Ascending aorta (tissue), 2 donors: ENCODE measurements around the gene ATP8B2. TPM values are rescaled to one million over a fixed set of nuclear protein-coding genes. Genes with fewer than 3 reads are reported as not detected.

Experiments used
- DNase-seq, 2 donors: peaks; one replicate each; pipeline ENCODE4 v3.0.0-alpha.2; 2019; ENCODE audit warnings: low spot score in 2 of 2
- H3K27ac ChIP-seq, 2 donors: fragments of 200-600 bp; sonication (generic); one replicate each; pipeline ENCODE4 v1.5.1; 2016 to 2017; ENCODE audit warnings: mild to moderate bottlenecking in 1 of 2
- H3K27me3 ChIP-seq: fragments of 200-600 bp; sonication (generic); one replicate; pipeline ENCODE4 v1.5.1; 2017
- H3K36me3 ChIP-seq, 2 donors: fragments of 200-600 bp; sonication (generic); one replicate each; pipeline ENCODE4 v1.5.1; 2016
- H3K4me1 ChIP-seq, 2 donors: fragments of 200-600 bp; sonication (generic); one replicate each; pipeline ENCODE4 v1.5.1; 2016 to 2017; ENCODE audit warnings: mild to moderate bottlenecking in 1 of 2
- H3K4me3 ChIP-seq, 2 donors: fragments of 200-600 bp; sonication (generic); one replicate each; pipeline ENCODE4 v1.5.1; 2016 to 2017; ENCODE audit warnings: mild to moderate bottlenecking in 1 of 2
- H3K9me3 ChIP-seq, 2 donors: fragments of 200-600 bp; sonication (generic); one replicate each; pipeline ENCODE4 v1.5.1; 2016
- CTCF ChIP-seq, 3 experiments: fragments of 200-600 bp in 2 of 3; fragments of 450-650 bp in 1 of 3; sonication (generic) in 2 of 3; IDR thresholded peaks; one replicate each; pipeline ENCODE4 v1.5.1; 2016 to 2019; ENCODE audit warnings: antibody characterized with exemption in 3 of 3, mild to moderate bottlenecking in 1 of 3, moderate library complexity in 1 of 3
- intact Hi-C: fragments of 100-400 bp; cut with DNase I; formaldehyde crosslinking; loops from one replicate; pipeline ENCODE4 v1.15.1; 2023
- total RNA-seq: library from RNA; depleted of rRNA; stranded (reverse); fragments of >200 nt; gene quantifications from one replicate; pipeline ENCODE4 v1.1.0, GENCODE V29; 2016

Gene ATP8B2
- total RNA-seq, 1 donor from 2014 or later: 173 TPM

DNA sequence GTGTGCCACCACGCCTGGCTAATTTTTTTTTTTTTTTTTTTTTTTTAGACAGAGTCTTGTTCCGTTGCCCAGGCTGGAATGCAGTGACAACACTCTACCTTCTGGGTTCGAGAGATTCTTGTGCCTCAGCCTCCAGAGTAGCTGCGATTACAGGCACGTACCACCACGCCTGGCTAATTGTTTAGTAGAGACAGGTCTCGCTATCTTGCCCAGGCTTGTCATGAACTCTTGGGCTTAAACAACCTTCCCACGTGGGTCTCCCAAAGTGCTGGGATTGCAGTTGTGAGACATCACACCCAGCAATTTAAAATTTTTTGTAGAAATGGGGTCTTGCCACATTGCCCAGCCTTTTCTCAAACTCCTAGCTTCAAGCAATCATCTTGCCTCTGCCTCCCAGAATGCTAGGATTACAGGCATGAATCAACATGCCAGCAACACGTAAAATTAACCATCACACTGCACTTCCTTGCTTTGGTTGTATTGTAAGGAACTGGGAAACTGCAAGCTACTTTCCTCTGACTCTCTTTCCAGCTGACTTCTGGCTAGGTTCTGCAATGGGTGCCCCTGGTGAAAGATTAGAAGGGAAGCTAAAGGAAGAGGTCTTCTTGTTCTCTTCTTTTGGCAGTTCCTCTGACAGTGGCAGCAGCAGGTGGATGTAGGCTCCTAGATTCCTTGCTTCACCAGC lies 65.9 kb downstream of the ATP8B2 start:
- Histone ChIP-seq H3K4me1 (no peaks in the 10 kb centered on the region), H3K27me3 (no peaks in the 10 kb centered on the region), H3K36me3 (no peaks in the 10 kb centered on the region), H3K9me3 (no peaks in the 10 kb centered on the region), H3K27ac (no peak overlapping the region), H3K4me3 (no peak overlapping the region)
- no peak for TF ChIP-seq CTCF (IDR thresholded peaks at IDR 0.05)
- intact Hi-C loops: no loop called here
- no peak for DNase-seq

DNA sequence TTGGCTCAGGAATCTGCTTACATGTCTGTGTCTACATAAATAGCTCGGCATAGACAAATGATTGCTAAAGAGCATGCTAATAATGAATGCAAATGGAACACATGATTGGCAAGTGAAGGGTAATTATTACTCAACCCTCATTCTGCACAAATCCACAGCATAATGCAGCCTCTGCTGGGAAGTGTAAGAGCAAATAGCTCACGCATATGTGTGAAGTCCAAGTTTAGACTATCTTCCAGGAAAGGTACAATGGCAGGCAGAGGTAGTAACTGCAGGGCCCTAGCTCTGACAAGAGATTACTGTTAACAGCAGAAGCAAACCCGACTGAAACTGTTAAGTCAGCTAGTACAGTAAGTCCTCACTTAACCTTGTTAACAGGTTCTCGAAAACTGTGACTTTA lies 72.8 kb downstream of the ATP8B2 start:
- Histone ChIP-seq H3K27ac (no peak overlapping the region), H3K4me3 (no peak overlapping the region), H3K9me3 (no peaks in the 10 kb centered on the region), H3K36me3 (no peaks in the 10 kb centered on the region), H3K27me3 (no peaks in the 10 kb centered on the region), H3K4me1 (no peaks in the 10 kb centered on the region)
- no peak for TF ChIP-seq CTCF (IDR thresholded peaks at IDR 0.05)
- intact Hi-C loops: no loop called here
- DNase-seq: no peak

GRCh38 chr1:154398678-154399077 lies 73.4 kb downstream of the ATP8B2 start:
- H3K4me1 ChIP-seq: no peaks in the 10 kb centered on the region
- H3K9me3 ChIP-seq: no peaks in the 10 kb centered on the region
- intact Hi-C loops: no loop called here
- no peak for DNase-seq
- no peak for TF ChIP-seq CTCF (IDR thresholded peaks at IDR 0.05)
- no peak overlapping the region for H3K4me3 ChIP-seq
- no peaks in the 10 kb centered on the region for H3K36me3 ChIP-seq
- no peak overlapping the region for H3K27ac ChIP-seq
- no peaks in the 10 kb centered on the region for H3K27me3 ChIP-seq

GRCh38 chr1:154400381-154400801 lies 75.1 kb downstream of the ATP8B2 start:
- Histone ChIP-seq H3K9me3 (no peaks in the 10 kb centered on the region), H3K4me1 (peaks cover 0 to 5% of the 10 kb centered on the region in 2 donors), H3K4me3 (no peak overlapping the region), H3K27ac (no peak overlapping the region), H3K27me3 (no peaks in the 10 kb centered on the region), H3K36me3 (no peaks in the 10 kb centered on the region)
- no peak for DNase-seq
- TF ChIP-seq CTCF (IDR thresholded peaks at IDR 0.05): no peak
- intact Hi-C loops: no loop called here

Other genes with a start within 250 kb of the ATP8B2 start
- not detected for gene NUP210L, start 170.5 kb upstream of the ATP8B2 start, total RNA-seq
- gene TPM3, start 133.4 kb upstream of the ATP8B2 start, total RNA-seq: 254 TPM
- gene CFAP141, start 119.2 kb upstream of the ATP8B2 start, total RNA-seq: not detected
- gene UBAP2L, start 104.6 kb upstream of the ATP8B2 start, total RNA-seq: 67.8 TPM
- 270 TPM for gene HAX1, start 52.9 kb upstream of the ATP8B2 start, total RNA-seq
- gene AQP10, start 4.4 kb upstream of the ATP8B2 start, total RNA-seq: not detected
- gene IL6R, start 79.8 kb downstream of the ATP8B2 start, total RNA-seq: 6.7 TPM
- gene TDRD10, start 176.7 kb downstream of the ATP8B2 start, total RNA-seq: 4.6 TPM
- gene SHE, start 176.9 kb downstream of the ATP8B2 start, total RNA-seq: 107 TPM
- gene UBE2Q1, start 233.1 kb downstream of the ATP8B2 start, total RNA-seq: 10.6 TPM
- gene CHRNB2, start 242.3 kb downstream of the ATP8B2 start, total RNA-seq: not detected